Activated T-helper 1 cell treated with anti-CD3 and anti-CD28 coated beads, Interleukin-12 subunit alpha, Interleukin-12 subunit beta, Interleukin-2, Interleukin-4 antibody, amounts not matched to agents 30 ng/mL and 10 ng/mL and 1 ng/mL, durations not matched to agents 14 hours and 24 hours and 36 hours (primary cell): ENCODE results near the gene GARNL3. TPM values are rescaled to one million over a fixed set of nuclear protein-coding genes. Genes with fewer than 3 reads are reported as not detected.

ENCODE experiments used
- DNase-seq: peaks from one replicate; pipeline ENCODE4 v3.0.0; 2021; ENCODE audit warnings: low spot score
- H3K27ac Mint-ChIP-seq: one replicate; pipeline ENCODE4 v1.8.0; 2021; ENCODE audit warnings: mild to moderate bottlenecking, mixed read lengths
- H3K27me3 Mint-ChIP-seq: one replicate; pipeline ENCODE4 v1.8.0; 2022; ENCODE audit warnings: mild to moderate bottlenecking, moderate library complexity, mixed read lengths; ENCODE audit not compliant: insufficient read depth
- H3K36me3 Mint-ChIP-seq: one replicate; pipeline ENCODE4 v1.8.0; 2021; ENCODE audit warnings: low read depth, mixed read lengths
- H3K4me1 Mint-ChIP-seq: one replicate; pipeline ENCODE4 v1.8.0; 2021; ENCODE audit warnings: low read depth, mixed read lengths
- H3K4me3 Mint-ChIP-seq: one replicate; pipeline ENCODE4 v1.8.0; 2021; ENCODE audit warnings: mild to moderate bottlenecking, moderate library complexity, mixed read lengths
- H3K9me3 Mint-ChIP-seq: one replicate; pipeline ENCODE4 v1.8.0; 2021; ENCODE audit warnings: mixed read lengths
- intact Hi-C: fragments of 100-400 bp; cut with micrococcal nuclease; formaldehyde crosslinking; loops from one replicate; pipeline ENCODE4 v1.15.1; 2024
- total RNA-seq: library from RNA; stranded (reverse); gene quantifications from 2 replicates; pipeline ENCODE4 v1.2.3, GENCODE V29; 2022

Gene GARNL3
- total RNA-seq, 1 donor from 2014 or later = 2.0 TPM

GRCh38 chr9:127244609-127245601 is 19.7 kb upstream of the GARNL3 start:
- DNase-seq = peak; percentile 94
- Mint-ChIP-seq H3K27me3 (peaks cover 9% of the 10 kb centered on the region), H3K4me3 (peak overlapping the region; percentile 83), H3K4me1 (peaks cover 12% of the 10 kb centered on the region), H3K9me3 (no peaks in the 10 kb centered on the region), H3K27ac (peak overlapping the region; percentile 21), H3K36me3 (no peaks in the 10 kb centered on the region)
- intact Hi-C loops = loop anchor here (1.0 to 10.0 kb wide), 6 partner anchors 21 to 490 kb away; partner anchors contain the start of genes LRSAM1, RALGPS1, RPL12 and TOR2A

- Mint-ChIP-seq H3K27me3 (peaks cover 16% of the 10 kb centered on the region), H3K27ac (no peak overlapping the region), H3K4me3 (peak overlapping the region; percentile 83), H3K9me3 (no peaks in the 10 kb centered on the region), H3K4me1 (peaks cover 12% of the 10 kb centered on the region), H3K36me3 (no peaks in the 10 kb centered on the region)
- intact Hi-C loops = loop anchor here (1.0 to 10.0 kb wide), 6 partner anchors 21 to 489 kb away; partner anchors contain the start of genes LRSAM1, RALGPS1, RPL12 and TOR2A
- no peak for DNase-seq
Measured at GRCh38 chr9:127245637-127246164, 18.9 kb upstream of the GARNL3 start.

GRCh38 chr9:127248241-127248640 is 16.3 kb upstream of the GARNL3 start:
- DNase-seq = no peak
- no peaks in the 10 kb centered on the region for H3K36me3 Mint-ChIP-seq
- no peaks in the 10 kb centered on the region for H3K9me3 Mint-ChIP-seq
- H3K27me3 Mint-ChIP-seq = peaks cover 21% of the 10 kb centered on the region
- H3K4me3 Mint-ChIP-seq = no peak overlapping the region
- intact Hi-C loops = loop anchor here (10.0 kb wide), 1 partner anchor 487 kb away; the partner anchor contains the start of gene TOR2A
- H3K4me1 Mint-ChIP-seq = peaks cover 12% of the 10 kb centered on the region
- no peak overlapping the region for H3K27ac Mint-ChIP-seq

- Mint-ChIP-seq H3K9me3 (no peaks in the 10 kb centered on the region), H3K27me3 (peaks cover 30% of the 10 kb centered on the region), H3K27ac (no peak overlapping the region), H3K4me3 (no peak overlapping the region), H3K4me1 (peaks cover 8% of the 10 kb centered on the region), H3K36me3 (no peaks in the 10 kb centered on the region)
- intact Hi-C loops = loop anchor here (10.0 kb wide), 1 partner anchor 485 kb away; the partner anchor contains the start of gene TOR2A
- no peak for DNase-seq
Measured at GRCh38 chr9:127249877-127250276, 14.7 kb upstream of the GARNL3 start.

- no peaks in the 10 kb centered on the region for H3K4me1 Mint-ChIP-seq
- no peak overlapping the region for H3K27ac Mint-ChIP-seq
- H3K9me3 Mint-ChIP-seq = no peaks in the 10 kb centered on the region
- no peak for DNase-seq
- H3K4me3 Mint-ChIP-seq = no peak overlapping the region
- no peaks in the 10 kb centered on the region for H3K36me3 Mint-ChIP-seq
- H3K27me3 Mint-ChIP-seq = peaks cover 37% of the 10 kb centered on the region
- intact Hi-C loops = no loop called here
Measured at GRCh38 chr9:127250896-127251391, 13.6 kb upstream of the GARNL3 start.

- Mint-ChIP-seq H3K9me3 (no peaks in the 10 kb centered on the region), H3K4me1 (no peaks in the 10 kb centered on the region), H3K27me3 (peaks cover 41% of the 10 kb centered on the region), H3K4me3 (no peak overlapping the region), H3K27ac (no peak overlapping the region), H3K36me3 (no peaks in the 10 kb centered on the region)
- DNase-seq = no peak
- intact Hi-C loops = no loop called here
Measured at GRCh38 chr9:127252410-127253318, 11.9 kb upstream of the GARNL3 start.

GRCh38 chr9:127253446-127253845 is 11.1 kb upstream of the GARNL3 start:
- H3K4me1 Mint-ChIP-seq = no peaks in the 10 kb centered on the region
- peaks cover 43% of the 10 kb centered on the region for H3K27me3 Mint-ChIP-seq
- DNase-seq = no peak
- intact Hi-C loops = no loop called here
- H3K27ac Mint-ChIP-seq = no peak overlapping the region
- H3K36me3 Mint-ChIP-seq = no peaks in the 10 kb centered on the region
- H3K9me3 Mint-ChIP-seq = no peaks in the 10 kb centered on the region
- H3K4me3 Mint-ChIP-seq = no peak overlapping the region

- no peaks in the 10 kb centered on the region for H3K36me3 Mint-ChIP-seq
- DNase-seq = no peak
- H3K9me3 Mint-ChIP-seq = no peaks in the 10 kb centered on the region
Measured at GRCh38 chr9:127255692-127256091, 8.9 kb upstream of the GARNL3 start.

GRCh38 chr9:127256324-127256723 is 8.2 kb upstream of the GARNL3 start:
- no peak for DNase-seq
- H3K4me3 Mint-ChIP-seq = no peak overlapping the region
- H3K4me1 Mint-ChIP-seq = no peaks in the 10 kb centered on the region
- H3K9me3 Mint-ChIP-seq = no peaks in the 10 kb centered on the region
- no peak overlapping the region for H3K27ac Mint-ChIP-seq
- intact Hi-C loops = no loop called here
- H3K27me3 Mint-ChIP-seq = peaks cover 25% of the 10 kb centered on the region
- no peaks in the 10 kb centered on the region for H3K36me3 Mint-ChIP-seq

More at GRCh38 chr9:127255692-127256091, 8.9 kb upstream of the GARNL3 start:
- Mint-ChIP-seq H3K4me3 (no peak overlapping the region), H3K27me3 (peaks cover 29% of the 10 kb centered on the region), H3K27ac (no peak overlapping the region), H3K4me1 (no peaks in the 10 kb centered on the region)
- intact Hi-C loops = no loop called here

- no peaks in the 10 kb centered on the region for H3K9me3 Mint-ChIP-seq
- DNase-seq = no peak
- H3K4me1 Mint-ChIP-seq = no peaks in the 10 kb centered on the region
- peaks cover 25% of the 10 kb centered on the region for H3K27me3 Mint-ChIP-seq
- no peaks in the 10 kb centered on the region for H3K36me3 Mint-ChIP-seq
- intact Hi-C loops = no loop called here
- H3K27ac Mint-ChIP-seq = no peak overlapping the region
- H3K4me3 Mint-ChIP-seq = no peak overlapping the region
Measured at GRCh38 chr9:127258606-127259471, 5.7 kb upstream of the GARNL3 start.

GRCh38 chr9:127262602-127263001 is 2.0 kb upstream of the GARNL3 start:
- H3K4me1 Mint-ChIP-seq = no peaks in the 10 kb centered on the region
- intact Hi-C loops = no loop called here
- H3K36me3 Mint-ChIP-seq = no peaks in the 10 kb centered on the region
- H3K9me3 Mint-ChIP-seq = no peaks in the 10 kb centered on the region
- H3K27ac Mint-ChIP-seq = no peak overlapping the region
- no peak for DNase-seq
- H3K4me3 Mint-ChIP-seq = no peak overlapping the region
- peaks cover 26% of the 10 kb centered on the region for H3K27me3 Mint-ChIP-seq
